SKM-1 treated with dmso at 0.1 percent for 144 hours (cell line): ENCODE measurements around the gene BCORL1.

Experiments used
- DNase-seq: peaks from one replicate; lab custom pipeline; 2025; ENCODE audit not compliant: unreplicated experiment; lab: John Stamatoyannopoulos, UW

Gene BCORL1

DNA sequence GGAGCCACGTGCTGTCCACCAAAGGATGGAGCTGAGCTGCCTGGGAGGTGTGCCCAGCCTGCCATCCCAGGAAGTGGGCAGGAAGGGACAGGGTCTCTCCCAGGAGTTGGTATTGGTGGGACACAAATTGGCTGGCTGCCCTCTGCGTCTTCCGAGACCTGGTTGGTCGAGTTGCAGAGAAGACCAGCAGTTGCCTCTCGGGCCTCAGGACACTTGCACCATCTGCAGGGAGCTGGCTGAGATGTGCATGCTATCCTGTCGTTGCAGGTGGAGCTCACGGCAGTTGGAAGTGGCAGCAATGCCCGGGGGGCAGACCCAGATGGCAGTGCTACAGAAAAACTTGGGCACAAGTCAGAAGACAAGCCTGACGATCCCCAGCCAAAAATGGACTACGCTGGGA is 30.2 kb downstream of the BCORL1 start:
- DNase-seq, result no peak

GRCh38 chrX:130013661-130014060 is 31.2 kb downstream of the BCORL1 start:
- DNase-seq, result no peak

DNA sequence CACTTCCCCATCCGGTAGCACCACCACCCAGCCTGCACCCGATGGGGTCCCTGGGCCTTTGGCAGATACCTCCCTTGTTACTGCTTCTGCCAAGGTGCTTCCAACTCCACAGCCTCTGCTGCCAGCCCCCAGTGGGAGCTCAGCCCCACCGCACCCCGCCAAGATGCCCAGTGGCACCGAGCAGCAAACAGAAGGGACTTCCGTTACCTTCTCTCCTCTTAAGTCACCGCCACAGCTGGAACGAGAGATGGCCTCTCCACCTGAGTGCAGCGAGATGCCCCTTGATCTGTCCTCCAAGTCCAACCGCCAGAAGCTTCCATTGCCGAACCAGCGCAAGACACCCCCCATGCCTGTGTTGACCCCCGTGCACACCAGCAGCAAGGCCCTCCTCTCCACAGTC is 31.9 kb downstream of the BCORL1 start:
- DNase-seq, result no peak

DNA sequence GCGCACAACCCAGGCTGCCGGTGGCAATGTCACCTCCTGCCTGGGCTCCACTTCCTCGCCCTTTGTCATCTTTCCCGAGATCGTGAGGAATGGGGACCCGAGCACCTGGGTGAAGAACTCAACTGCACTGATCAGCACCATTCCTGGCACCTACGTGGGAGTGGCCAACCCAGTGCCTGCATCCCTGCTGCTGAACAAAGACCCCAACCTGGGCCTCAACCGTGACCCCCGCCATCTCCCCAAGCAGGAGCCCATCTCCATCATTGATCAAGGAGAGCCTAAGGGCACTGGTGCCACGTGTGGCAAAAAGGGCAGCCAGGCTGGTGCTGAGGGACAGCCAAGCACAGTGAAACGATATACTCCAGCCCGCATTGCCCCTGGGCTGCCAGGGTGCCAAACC is 32.3 kb downstream of the BCORL1 start:
- no peak for DNase-seq

GRCh38 chrX:130015181-130015580 is 32.7 kb downstream of the BCORL1 start:
- no peak for DNase-seq

- DNase-seq, result no peak
Observed at GRCh38 chrX:130018143-130018542, 35.7 kb downstream of the BCORL1 start.

- DNase-seq, result no peak
Observed at GRCh38 chrX:130020661-130021324, 38.4 kb downstream of the BCORL1 start.

GRCh38 chrX:130024127-130024526 is 41.7 kb downstream of the BCORL1 start:
- DNase-seq, result peak; percentile 72

DNA sequence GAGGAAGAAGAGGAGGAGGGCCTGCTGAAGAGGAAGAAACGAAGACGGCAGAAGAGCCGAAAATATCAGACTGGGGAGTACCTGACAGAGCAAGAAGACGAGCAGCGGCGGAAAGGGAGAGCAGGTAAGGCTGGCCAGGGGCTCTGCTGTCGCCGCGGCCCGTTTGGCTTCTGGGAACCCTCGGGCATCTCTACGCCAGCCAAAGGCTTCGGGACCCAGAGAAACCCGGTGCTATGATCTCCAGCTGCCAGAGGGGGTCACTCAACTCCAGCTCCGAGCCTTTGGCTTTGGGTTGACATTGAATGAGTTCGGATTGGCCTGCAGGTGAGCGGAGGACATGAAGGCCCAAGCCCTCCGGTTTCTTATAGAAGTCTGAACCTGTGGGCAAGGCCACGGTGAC is 42.8 kb downstream of the BCORL1 start:
- DNase-seq, result no peak

DNA sequence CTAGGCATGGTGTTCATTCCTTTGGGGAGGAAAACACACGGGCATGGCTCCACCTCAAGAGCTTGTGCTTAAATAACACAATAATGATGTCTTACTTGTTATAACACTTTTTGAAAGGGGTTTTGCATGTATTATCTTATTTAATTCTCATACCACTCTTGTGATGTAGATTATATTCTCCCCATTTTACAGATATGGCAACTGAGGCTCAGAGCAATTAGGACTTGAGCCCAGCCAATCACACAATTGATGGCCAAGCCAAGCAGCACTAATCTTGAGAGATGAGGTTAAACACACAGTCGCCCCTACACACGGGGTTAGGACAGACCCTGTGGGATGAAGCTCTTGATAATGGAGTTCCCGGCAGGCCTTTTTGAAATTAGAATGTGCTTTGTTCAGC is 45.1 kb downstream of the BCORL1 start:
- DNase-seq, result no peak

GRCh38 chrX:130028196-130028595 is 45.8 kb downstream of the BCORL1 start:
- DNase-seq, result peak; percentile 3

- DNase-seq, result no peak
Observed at GRCh38 chrX:130030826-130031225, 48.4 kb downstream of the BCORL1 start.

DNA sequence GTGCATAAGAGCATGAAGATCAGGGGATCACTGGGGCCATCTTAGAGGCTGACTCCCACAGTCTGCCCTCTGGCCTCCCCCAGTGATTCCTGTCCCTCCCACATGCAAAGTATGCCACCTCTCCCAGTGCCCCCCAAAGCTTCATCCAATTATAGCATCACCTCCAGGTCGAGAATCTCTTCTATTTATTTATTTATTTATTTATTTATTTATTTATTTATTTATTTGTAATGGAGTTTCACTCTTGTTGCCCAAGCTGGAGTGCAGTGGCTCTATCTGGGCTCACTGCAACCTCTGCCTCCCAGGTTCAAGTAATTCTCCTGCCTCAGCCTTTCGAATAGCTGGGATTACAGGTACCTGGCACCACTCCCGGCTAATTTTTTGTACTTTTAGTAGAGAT is 50.1 kb downstream of the BCORL1 start:
- no peak for DNase-seq

GRCh38 chrX:130034178-130034577 is 51.7 kb downstream of the BCORL1 start:
- DNase-seq, result no peak

DNA sequence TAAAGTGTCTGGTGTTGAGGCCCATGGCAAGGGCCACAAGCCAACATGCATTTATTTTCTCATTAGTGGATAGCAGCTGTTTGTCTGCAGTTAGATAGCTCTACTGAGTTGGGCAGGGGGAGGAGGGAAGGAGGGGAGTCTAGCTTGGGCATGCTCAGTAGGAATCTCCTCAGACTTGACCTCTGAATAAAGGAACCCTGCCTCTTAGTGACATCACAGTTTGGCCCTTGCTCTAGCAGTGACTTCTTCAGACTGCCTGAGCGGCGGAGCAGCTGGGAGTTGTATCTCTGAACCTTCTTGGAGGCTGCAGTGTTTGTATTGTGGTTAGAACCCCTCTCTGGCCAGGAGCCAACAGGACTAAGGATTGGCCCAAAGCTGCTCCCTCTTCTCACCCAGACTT is 57.4 kb downstream of the BCORL1 start:
- no peak for DNase-seq

GRCh38 chrX:130047416-130047815 is 65.0 kb downstream of the BCORL1 start:
- DNase-seq, result no peak

DNA sequence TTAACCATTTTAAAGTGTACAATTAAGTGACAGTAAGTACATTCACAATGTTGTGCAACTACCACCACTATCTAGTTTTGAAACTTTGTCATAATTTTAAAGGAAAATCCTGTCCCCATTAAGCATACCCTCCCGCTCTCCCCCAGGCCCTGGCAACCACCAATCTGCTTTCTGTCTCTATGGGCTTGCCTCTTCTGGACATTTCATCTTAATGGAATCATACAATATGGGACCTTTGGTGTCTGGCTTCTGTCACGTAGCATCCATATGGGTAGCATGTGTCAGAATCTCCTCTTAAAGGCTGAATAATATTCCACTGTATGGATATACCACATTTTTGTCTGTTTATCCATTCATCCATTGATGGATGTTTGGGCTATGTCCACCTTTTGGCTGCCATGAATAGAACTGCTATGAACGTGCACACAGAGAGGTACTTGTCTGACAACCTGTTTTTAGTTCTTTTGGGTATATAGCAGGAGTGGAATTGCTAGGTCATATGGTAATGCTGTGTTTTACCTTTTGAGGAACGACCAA is 66.3 kb downstream of the BCORL1 start:
- DNase-seq, result no peak

GRCh38 chrX:130049821-130050220 is 67.4 kb downstream of the BCORL1 start:
- no peak for DNase-seq

GRCh38 chrX:130051176-130051845 is 68.9 kb downstream of the BCORL1 start:
- DNase-seq, result no peak

DNA sequence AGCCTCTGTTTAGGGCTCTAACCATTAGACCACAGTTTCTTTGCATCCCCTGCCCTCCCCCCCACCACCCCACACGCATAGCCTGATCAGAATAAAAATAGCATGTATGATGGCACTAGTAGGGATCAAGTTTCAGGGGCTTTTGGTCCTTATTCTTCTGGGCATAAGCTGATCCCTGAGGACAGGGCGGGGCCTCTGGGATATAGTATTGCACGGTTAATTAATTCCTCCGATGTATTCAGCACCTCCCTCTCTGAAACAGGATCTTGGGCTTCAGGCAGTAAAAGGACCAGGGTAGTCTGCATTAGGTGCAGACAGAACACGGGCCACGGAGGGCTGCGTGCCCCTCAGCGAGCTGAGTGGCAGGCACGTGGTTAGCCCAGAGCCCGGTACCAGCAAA is 70.8 kb downstream of the BCORL1 start:
- DNase-seq, result no peak

DNA sequence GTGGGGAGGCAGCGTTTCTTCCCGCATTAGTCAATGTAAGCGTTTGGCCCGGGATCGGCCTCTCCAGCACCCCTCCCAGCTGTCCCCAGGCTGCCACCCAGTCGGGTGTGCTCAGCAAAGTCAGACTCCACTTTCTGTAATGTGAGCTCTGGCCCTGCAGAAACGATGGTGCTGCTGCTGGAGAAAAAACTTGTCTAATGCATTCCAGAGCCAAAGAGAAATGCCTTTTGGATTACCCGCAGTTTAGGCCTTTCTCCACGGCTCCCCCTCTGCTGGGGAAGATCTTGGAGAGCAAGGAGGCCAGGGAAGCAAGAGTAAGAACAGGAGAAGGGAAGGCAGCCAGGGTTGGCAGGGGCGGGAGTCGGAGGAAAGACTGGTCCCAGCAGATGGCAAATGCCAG is 72.7 kb downstream of the BCORL1 start:
- no peak for DNase-seq

GRCh38 chrX:130055899-130056298 is 73.5 kb downstream of the BCORL1 start:
- no peak for DNase-seq

DNA sequence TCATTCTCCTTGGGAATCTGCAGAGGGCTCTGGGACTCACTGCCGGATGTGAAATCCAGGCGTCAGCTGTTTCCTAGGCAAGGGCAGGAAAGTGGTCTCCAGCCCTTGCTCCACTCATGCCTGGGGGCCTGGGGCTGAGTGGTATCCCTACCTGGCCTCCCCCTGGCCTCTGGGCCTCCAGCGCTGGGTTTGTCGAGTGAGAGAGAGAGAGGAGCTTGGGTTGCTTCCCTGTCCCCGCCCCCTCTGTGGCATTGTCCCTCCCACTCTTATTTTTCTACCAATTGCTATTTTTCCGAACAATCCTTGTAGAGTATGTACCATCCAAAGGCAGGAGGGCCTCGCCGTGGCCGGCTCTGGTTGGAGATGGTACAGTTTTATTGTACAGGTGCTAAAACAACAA is 74.8 kb downstream of the BCORL1 start:
- no peak for DNase-seq
